PC-3 (cell line): ENCODE measurements around the gene MBLAC2. TPM values are rescaled to one million over a fixed set of nuclear protein-coding genes. Genes with fewer than 3 reads are reported as not detected.

Source experiments
- ATAC-seq: fragments of 200-7000 bp; cut with Tn5 transposase; 2 replicates; pipeline ENCODE4 v1.9.1; 2020; ENCODE audit warnings: mild to moderate bottlenecking, moderate library complexity
- BruUV-seq: library from RNA; stranded (reverse); fragments of 400-500 nt; replicated peaks from 2 replicates; lab custom pipeline; 2021; lab: Mats Ljungman, UMichigan
- CTCF ChIA-PET: fragments of 300-600 bp; sonication (Branson Sonifier 250); formaldehyde crosslinking; loops from one replicate; lab custom pipeline; 2022; ENCODE audit warnings: antibody characterized with exemption; lab: Charles Lee
- POLR2A ChIA-PET: fragments of 300-600 bp; sonication (Branson Sonifier 250); formaldehyde crosslinking; loops from one replicate; lab custom pipeline; 2022; ENCODE audit warnings: antibody characterized with exemption; ENCODE audit not compliant: unreplicated experiment; lab: Charles Lee
- DNase-seq: peaks from one replicate; pipeline ENCODE4 v3.0.0-alpha.2; 2015
- H2AFZ ChIP-seq: fragments of 300-600 bp; sonication (generic); 2 replicates; pipeline ENCODE4 v1.6.0; 2016; ENCODE audit warnings: antibody characterized with exemption, low read length
- H3F3A ChIP-seq: fragments of 300-600 bp; sonication (generic); one replicate; pipeline ENCODE4 v1.6.0; 2017; ENCODE audit warnings: antibody characterized with exemption, low read length, control low read depth, mild to moderate bottlenecking; ENCODE audit not compliant: unreplicated experiment
- H3K27ac ChIP-seq: fragments of 300-600 bp; sonication (generic); 2 replicates; pipeline ENCODE4 v1.5.1; 2016; ENCODE audit warnings: mild to moderate bottlenecking, low read length
- H3K27me3 ChIP-seq: fragments of 300-600 bp; sonication (generic); 2 replicates; pipeline ENCODE4 v1.6.1; 2016; ENCODE audit warnings: low read length, mixed read lengths
- H3K36me3 ChIP-seq: fragments of 300-600 bp; sonication (generic); 2 replicates; pipeline ENCODE4 v1.6.1; 2016; ENCODE audit warnings: low read depth, mixed run types, low read length, mixed read lengths
- H3K4me1 ChIP-seq: fragments of 300-600 bp; sonication (generic); 2 replicates; pipeline ENCODE4 v1.5.1; 2016; ENCODE audit warnings: low read length; ENCODE audit not compliant: insufficient read depth
- H3K4me2 ChIP-seq: fragments of 300-600 bp; sonication (generic); 2 replicates; pipeline ENCODE4 v1.6.0; 2016; ENCODE audit warnings: low read length
- H3K4me3 ChIP-seq: fragments of 300-600 bp; sonication (generic); 2 replicates; pipeline ENCODE4 v1.5.1; 2016; ENCODE audit warnings: mild to moderate bottlenecking, low read length, mixed read lengths
- H3K79me2 ChIP-seq: fragments of 300-600 bp; sonication (generic); 2 replicates; pipeline ENCODE4 v1.6.1; 2017; ENCODE audit warnings: low read length, mixed read lengths
- H3K9ac ChIP-seq: fragments of 300-600 bp; sonication (generic); 2 replicates; pipeline ENCODE4 v1.6.0; 2016; ENCODE audit warnings: mild to moderate bottlenecking, low read length
- H3K9me2 ChIP-seq: fragments of 300-600 bp; sonication (generic); replicated peaks from 2 replicates; pipeline ENCODE4 v1.6.1; 2016; ENCODE audit warnings: mixed run types, low read length, mixed read lengths
- H3K9me3 ChIP-seq: fragments of 300-600 bp; sonication (generic); 2 replicates; pipeline ENCODE4 v1.6.1; 2016; ENCODE audit warnings: low read length, mixed read lengths
- H4K20me1 ChIP-seq: fragments of 300-600 bp; sonication (generic); 2 replicates; pipeline ENCODE4 v1.6.1; 2016; ENCODE audit warnings: low read length, mixed read lengths
- EZH2 ChIP-seq: fragments of 300-600 bp; sonication (generic); IDR thresholded peaks from one replicate; pipeline ENCODE4 v1.6.1; 2017; ENCODE audit warnings: antibody characterized with exemption, mild to moderate bottlenecking, low read length; ENCODE audit not compliant: unreplicated experiment
- EZH2phosphoT487 ChIP-seq: fragments of 300-600 bp; sonication (generic); IDR thresholded peaks from 2 replicates; pipeline ENCODE4 v1.6.1; 2018; ENCODE audit warnings: mild to moderate bottlenecking, antibody characterized with exemption, low read length, borderline replicate concordance
- intact Hi-C: fragments of 100-400 bp; cut with micrococcal nuclease; formaldehyde crosslinking; loops from 2 replicates; pipeline ENCODE4 v1.9.0; 2023
- total RNA-seq: library from RNA; depleted of rRNA; stranded (reverse); fragments of >200 nt; gene quantifications from 2 replicates; pipeline ENCODE4 v1.2.3, GENCODE V29; 2014
- TF ChIP-seq, protein P1 (sequence below): fragments of 300-600 bp; sonication (generic); conservative IDR thresholded peaks from 2 replicates; pipeline ENCODE4 v1.5.1; 2017; ENCODE audit warnings: antibody characterized with exemption, low read depth, mild to moderate bottlenecking, low read length

MBLAC2 gene
- total RNA-seq, 1 experiment from 2014 or later, result 7.8 TPM

- ATAC-seq, result peak; percentile 33
- TF ChIP-seq EZH2phosphoT487, result no peak
- BruUV-seq, result no TSS peak
Observed at GRCh38 chr5:90480699-90481098, 6.1 kb upstream of the MBLAC2 start.

DNA sequence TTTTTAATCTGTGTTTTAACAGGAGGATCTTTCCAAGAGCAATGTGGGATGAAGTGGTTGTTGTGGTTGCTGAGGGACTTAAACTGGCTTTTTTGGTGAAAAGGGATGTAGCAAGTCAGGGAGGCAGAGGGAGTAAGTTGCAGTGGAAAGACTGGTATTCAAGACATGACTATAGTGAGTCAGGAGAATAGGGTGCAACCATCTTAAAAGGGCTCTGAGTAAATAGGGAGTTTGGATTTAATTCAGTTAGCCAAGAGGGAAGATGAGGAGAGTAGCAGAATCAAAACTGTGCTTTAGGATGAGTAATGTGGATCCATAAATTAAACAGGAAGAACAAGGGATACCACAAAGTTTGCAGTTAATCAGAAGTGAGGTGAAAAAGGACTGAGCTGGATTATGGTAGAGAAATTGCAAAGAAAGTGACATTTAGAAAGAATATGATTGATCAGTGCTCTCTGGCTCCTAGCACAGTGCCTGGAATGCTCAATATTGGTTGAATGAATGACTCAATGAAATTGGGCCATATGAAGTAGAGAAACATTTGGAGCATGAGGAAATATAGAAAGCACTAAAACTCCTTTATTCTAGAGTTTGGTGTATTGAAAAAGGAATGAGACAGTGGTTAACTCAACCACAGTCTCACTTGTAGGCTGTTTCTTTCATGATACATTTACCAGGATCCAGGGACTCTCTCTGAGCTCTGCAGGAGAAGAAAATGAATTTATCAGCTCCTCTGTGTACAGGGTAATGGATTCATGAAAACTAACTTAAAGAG lies 5.2 kb upstream of the MBLAC2 start:
- H3K4me3 ChIP-seq, result no peak overlapping the region
- H3K27me3 ChIP-seq, result no peaks in the 10 kb centered on the region
- H3K9ac ChIP-seq, result no peak overlapping the region
- peaks cover 31% of the 10 kb centered on the region for H3K4me1 ChIP-seq
- H3K9me3 ChIP-seq, result no peaks in the 10 kb centered on the region
- DNase-seq, result peak; percentile 68
- no peaks in the 10 kb centered on the region for H4K20me1 ChIP-seq
- ChIA-PET CTCF (interaction anchor here (0.6 kb wide), 1 partner anchor 50 kb away, joined by 3 read pairs; no protein-coding TSS in a partner anchor), POLR2A (no interaction called here)
- TF ChIP-seq, protein P1, sequence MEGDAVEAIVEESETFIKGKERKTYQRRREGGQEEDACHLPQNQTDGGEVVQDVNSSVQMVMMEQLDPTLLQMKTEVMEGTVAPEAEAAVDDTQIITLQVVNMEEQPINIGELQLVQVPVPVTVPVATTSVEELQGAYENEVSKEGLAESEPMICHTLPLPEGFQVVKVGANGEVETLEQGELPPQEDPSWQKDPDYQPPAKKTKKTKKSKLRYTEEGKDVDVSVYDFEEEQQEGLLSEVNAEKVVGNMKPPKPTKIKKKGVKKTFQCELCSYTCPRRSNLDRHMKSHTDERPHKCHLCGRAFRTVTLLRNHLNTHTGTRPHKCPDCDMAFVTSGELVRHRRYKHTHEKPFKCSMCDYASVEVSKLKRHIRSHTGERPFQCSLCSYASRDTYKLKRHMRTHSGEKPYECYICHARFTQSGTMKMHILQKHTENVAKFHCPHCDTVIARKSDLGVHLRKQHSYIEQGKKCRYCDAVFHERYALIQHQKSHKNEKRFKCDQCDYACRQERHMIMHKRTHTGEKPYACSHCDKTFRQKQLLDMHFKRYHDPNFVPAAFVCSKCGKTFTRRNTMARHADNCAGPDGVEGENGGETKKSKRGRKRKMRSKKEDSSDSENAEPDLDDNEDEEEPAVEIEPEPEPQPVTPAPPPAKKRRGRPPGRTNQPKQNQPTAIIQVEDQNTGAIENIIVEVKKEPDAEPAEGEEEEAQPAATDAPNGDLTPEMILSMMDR, result no peak
- no peak for TF ChIP-seq EZH2
- TF ChIP-seq EZH2phosphoT487, result no peak
- peak overlapping the region; percentile 3 for H3K4me2 ChIP-seq
- H3F3A ChIP-seq, result no peaks in the 10 kb centered on the region
- no TSS peak for BruUV-seq
- peak; percentile 71 for ATAC-seq
- intact Hi-C loops, result loop anchor here (2.0 kb wide), 1 partner anchor 23 kb away; no protein-coding TSS in a partner anchor
- H3K36me3 ChIP-seq, result peaks cover under 1% of the 10 kb centered on the region; the same call in 1 of the 2 replicates
- H3K79me2 ChIP-seq, result peaks cover 61% of the 10 kb centered on the region
- no peaks in the 10 kb centered on the region for H3K9me2 ChIP-seq
- peak overlapping the region; percentile 23 for H3K27ac ChIP-seq
- no peak overlapping the region for H2AFZ ChIP-seq

More at GRCh38 chr5:90480699-90481098, 6.1 kb upstream of the MBLAC2 start:
- ChIA-PET CTCF (no interaction called here), POLR2A (no interaction called here)
- no peaks in the 10 kb centered on the region for H3F3A ChIP-seq
- no peak overlapping the region for H3K4me2 ChIP-seq
- H3K9ac ChIP-seq, result no peak overlapping the region
- no peak overlapping the region for H2AFZ ChIP-seq
- peaks cover 10% of the 10 kb centered on the region; the same call in 1 of the 2 replicates for H3K36me3 ChIP-seq
- intact Hi-C loops, result loop anchor here (2.0 kb wide), 1 partner anchor 22 kb away; no protein-coding TSS in a partner anchor
- H3K27me3 ChIP-seq, result no peaks in the 10 kb centered on the region
- peaks cover 29% of the 10 kb centered on the region for H3K4me1 ChIP-seq
- no peak overlapping the region for H3K4me3 ChIP-seq
- DNase-seq, result no peak
- H3K9me2 ChIP-seq, result no peaks in the 10 kb centered on the region
- peak overlapping the region; percentile 23; the same call in 1 of the 2 replicates for H3K27ac ChIP-seq
- H4K20me1 ChIP-seq, result no peaks in the 10 kb centered on the region
- H3K79me2 ChIP-seq, result peaks cover 52% of the 10 kb centered on the region
- H3K9me3 ChIP-seq, result no peaks in the 10 kb centered on the region

DNA sequence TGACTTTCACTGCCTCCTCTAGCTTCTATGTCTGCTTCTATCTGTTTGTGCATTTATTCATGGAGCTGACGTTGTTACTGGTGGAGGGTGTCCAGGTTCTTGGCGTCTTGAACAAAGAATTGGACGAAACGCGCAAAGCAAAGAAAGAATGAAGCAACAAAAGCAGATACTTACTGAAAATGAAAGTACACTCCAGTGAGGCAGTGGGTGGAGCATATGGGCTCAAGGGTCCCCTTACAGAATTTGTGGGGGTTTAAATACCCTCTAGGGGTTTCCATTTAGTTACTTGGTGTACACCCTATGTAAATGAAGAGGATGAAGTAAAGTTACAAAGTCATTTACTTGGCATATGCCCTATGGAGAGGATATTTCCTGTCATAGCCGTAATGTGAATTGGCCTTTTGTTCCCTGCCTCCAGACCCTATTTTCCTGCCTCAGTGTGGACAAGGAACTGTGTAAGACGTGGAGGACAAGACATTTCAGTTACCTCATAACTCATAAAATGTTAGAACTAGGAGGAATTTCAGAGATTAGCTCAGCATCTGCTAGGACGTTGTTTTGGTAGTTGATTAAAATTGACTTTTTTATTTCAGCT lies 3.1 kb upstream of the MBLAC2 start:
- no peak overlapping the region for H3K4me3 ChIP-seq
- TF ChIP-seq EZH2 (no peak), EZH2phosphoT487 (no peak)
- TF ChIP-seq, protein P1, result no peak
- H3K27me3 ChIP-seq, result no peaks in the 10 kb centered on the region
- H2AFZ ChIP-seq, result no peak overlapping the region
- no peak overlapping the region for H3K9ac ChIP-seq
- ChIA-PET CTCF (no interaction called here), POLR2A (no interaction called here)
- H4K20me1 ChIP-seq, result no peaks in the 10 kb centered on the region
- ATAC-seq, result no peak
- no peaks in the 10 kb centered on the region for H3K9me3 ChIP-seq
- no peaks in the 10 kb centered on the region for H3F3A ChIP-seq
- BruUV-seq, result no TSS peak
- H3K36me3 ChIP-seq, result no peaks in the 10 kb centered on the region
- intact Hi-C loops, result no loop called here
- H3K4me1 ChIP-seq, result peaks cover 35% of the 10 kb centered on the region
- H3K9me2 ChIP-seq, result no peaks in the 10 kb centered on the region
- H3K79me2 ChIP-seq, result peaks cover 76% of the 10 kb centered on the region
- 0 out of 2 replicates have a peak overlapping the region, but pooled peaks have one; percentile 3 for H3K4me2 ChIP-seq
- DNase-seq, result no peak
- H3K27ac ChIP-seq, result no peak overlapping the region
